Endometrial microvascular endothelial cells (primary cell): ENCODE data around the gene CSPG4. TPM values are rescaled to one million over a fixed set of nuclear protein-coding genes. Genes with fewer than 3 reads are reported as not detected.

Source experiments
- in situ Hi-C: cut with HindIII; loops from 2 replicates; pipeline ENCODE4 v1.10.0; 2017; ENCODE audit warnings: low sequenced_read_pairs, low pct_unique_long_range_greater_than_20kb; ENCODE audit errors: inconsistent ontology term
- total RNA-seq: library from RNA; depleted of rRNA; stranded (reverse); fragments of >200 nt; gene quantifications from one replicate; pipeline ENCODE4 v1.2.3, GENCODE V29; 2015; ENCODE audit errors: inconsistent ontology term

The CSPG4 gene
- total RNA-seq, 1 donor from 2014 or later = 1.9 TPM

GRCh38 chr15:75677465-75678323 is 35.0 kb downstream of the CSPG4 start:
- in situ Hi-C loops = no loop called here

GRCh38 chr15:75676688-75677464 is 35.8 kb downstream of the CSPG4 start:
- in situ Hi-C loops = no loop called here

GRCh38 chr15:75675579-75676404 is 36.9 kb downstream of the CSPG4 start:
- in situ Hi-C loops = no loop called here

GRCh38 chr15:75674366-75674765 is 38.3 kb downstream of the CSPG4 start:
- in situ Hi-C loops = no loop called here

GRCh38 chr15:75673426-75674235 is 39.0 kb downstream of the CSPG4 start:
- in situ Hi-C loops = no loop called here

- in situ Hi-C loops = no loop called here
Observed at GRCh38 chr15:75672646-75673425, 39.8 kb downstream of the CSPG4 start.

- in situ Hi-C loops = no loop called here
Observed at GRCh38 chr15:75671730-75672602, 40.7 kb downstream of the CSPG4 start.

- in situ Hi-C loops = no loop called here
Observed at GRCh38 chr15:75669879-75670212, 42.8 kb downstream of the CSPG4 start.

GRCh38 chr15:75669191-75669878 is 43.3 kb downstream of the CSPG4 start:
- in situ Hi-C loops = no loop called here

GRCh38 chr15:75666823-75667501 is 45.7 kb downstream of the CSPG4 start:
- in situ Hi-C loops = no loop called here

GRCh38 chr15:75663931-75664421 is 48.7 kb downstream of the CSPG4 start:
- in situ Hi-C loops = no loop called here

- in situ Hi-C loops = no loop called here
Observed at GRCh38 chr15:75662823-75663519, 49.7 kb downstream of the CSPG4 start.

GRCh38 chr15:75661756-75662140 is 50.9 kb downstream of the CSPG4 start:
- in situ Hi-C loops = no loop called here

- in situ Hi-C loops = no loop called here
Observed at GRCh38 chr15:75661100-75661755, 51.4 kb downstream of the CSPG4 start.
